Liver (tissue), 9 donors: ENCODE results near the gene KAZN. TPM values are rescaled to one million over a fixed set of nuclear protein-coding genes. Genes with fewer than 3 reads are reported as not detected.
"Not testable (repeated sequence)": the region's sequence is repeated elsewhere in the genome, so short reads cannot be mapped to it uniquely, and the experiment has no call there.

Source experiments
- DNase-seq: peaks from one replicate; pipeline ENCODE4 v3.0.0-alpha.2; 2017; ENCODE audit warnings: low spot score
- H3K27ac ChIP-seq, 2 donors: one replicate each; pipeline ENCODE4 v1.7.0; 2013; ENCODE audit warnings: inconsistent platforms in 2 of 2, low read length in 2 of 2, control low read depth in 1 of 2, low read depth in 1 of 2, mild to moderate bottlenecking in 1 of 2
- H3K27me3 ChIP-seq, 4 donors: one replicate each; pipeline versions ENCODE4 v1.6.1 to v1.7.0; 2013; ENCODE audit warnings: low read length in 3 of 4, inconsistent platforms in 1 of 4, mild to moderate bottlenecking in 1 of 4, moderate library complexity in 1 of 4; ENCODE audit not compliant: control insufficient read depth in 4 of 4, insufficient read depth in 4 of 4
- H3K36me3 ChIP-seq, 4 donors: one replicate each; pipeline versions ENCODE4 v1.6.1 to v1.7.0; 2013; ENCODE audit warnings: low read length in 3 of 4, mild to moderate bottlenecking in 3 of 4, low read depth in 1 of 4, moderate library complexity in 1 of 4; ENCODE audit not compliant: control insufficient read depth in 4 of 4, insufficient read depth in 3 of 4
- H3K4me1 ChIP-seq, 4 donors: one replicate each; pipeline versions ENCODE4 v1.6.1 to v1.7.0; 2013; ENCODE audit warnings: low read length in 3 of 4, mild to moderate bottlenecking in 3 of 4, moderate library complexity in 1 of 4; ENCODE audit not compliant: control insufficient read depth in 4 of 4, insufficient read depth in 4 of 4
- H3K4me3 ChIP-seq, 3 donors: one replicate each; pipeline versions ENCODE4 v1.6.1 to v1.7.0; 2013; ENCODE audit warnings: low read length in 3 of 3, control low read depth in 1 of 3, low read depth in 1 of 3, mild to moderate bottlenecking in 1 of 3
- H3K9ac ChIP-seq, 2 donors: one replicate each; pipeline ENCODE4 v1.7.0; 2013; ENCODE audit warnings: low read length in 2 of 2, mild to moderate bottlenecking in 2 of 2, moderate library complexity in 2 of 2, control low read depth in 1 of 2, low read depth in 1 of 2
- H3K9me3 ChIP-seq, 4 donors: one replicate each; pipeline versions ENCODE4 v1.6.1 to v1.7.0; 2013; ENCODE audit warnings: low read length in 3 of 4; ENCODE audit not compliant: control insufficient read depth in 4 of 4
- EGR1 ChIP-seq, 2 donors: IDR thresholded peaks; 2 replicates each; pipeline ENCODE4 v1.6.1; 2016 to 2018; ENCODE audit warnings: antibody characterized with exemption in 2 of 2, low read depth in 2 of 2
- FOXA1 ChIP-seq: IDR thresholded peaks from 2 replicates; pipeline ENCODE4 v1.6.1; 2016; ENCODE audit warnings: antibody characterized with exemption
- FOXA2 ChIP-seq: IDR thresholded peaks from 2 replicates; pipeline ENCODE4 v1.6.1; 2016; ENCODE audit warnings: antibody characterized with exemption
- GABPA ChIP-seq, 2 donors: IDR thresholded peaks in 1 of 2; conservative IDR thresholded peaks in 1 of 2; 2 replicates each; pipeline ENCODE4 v1.6.1; 2016; ENCODE audit warnings: antibody characterized with exemption in 2 of 2, mild to moderate bottlenecking in 1 of 2, moderate library complexity in 1 of 2
- HNF4A ChIP-seq, 2 donors: conservative IDR thresholded peaks; 2 replicates each; pipeline ENCODE4 v1.6.1; 2016; ENCODE audit warnings: antibody characterized with exemption in 2 of 2, mild to moderate bottlenecking in 2 of 2
- HNF4G ChIP-seq: IDR thresholded peaks from 2 replicates; pipeline ENCODE4 v1.6.1; 2016; ENCODE audit warnings: antibody characterized with exemption
- JUND ChIP-seq, 2 donors: IDR thresholded peaks; 2 replicates each; pipeline ENCODE4 v1.6.1; 2016; ENCODE audit warnings: antibody characterized with exemption in 2 of 2
- NR2F2 ChIP-seq: IDR thresholded peaks from 2 replicates; pipeline ENCODE4 v1.6.1; 2016; ENCODE audit warnings: antibody characterized with exemption
- RAD21 ChIP-seq, 2 donors: IDR thresholded peaks; 2 replicates each; pipeline ENCODE4 v1.6.1; 2016; ENCODE audit warnings: antibody characterized with exemption in 2 of 2, mild to moderate bottlenecking in 2 of 2
- RXRA ChIP-seq, 2 donors: IDR thresholded peaks; 2 replicates each; pipeline ENCODE4 v1.6.1; 2017 to 2018; ENCODE audit warnings: antibody characterized with exemption in 2 of 2, mild to moderate bottlenecking in 1 of 2
- SP1 ChIP-seq: IDR thresholded peaks from 2 replicates; pipeline ENCODE4 v1.6.1; 2018; ENCODE audit warnings: antibody characterized with exemption, mild to moderate bottlenecking
- TAF1 ChIP-seq: conservative IDR thresholded peaks from 2 replicates; pipeline ENCODE4 v1.6.1; 2016; ENCODE audit warnings: antibody characterized with exemption, mild to moderate bottlenecking
- YY1 ChIP-seq: IDR thresholded peaks from 2 replicates; pipeline ENCODE4 v1.6.1; 2016; ENCODE audit warnings: antibody characterized with exemption, mild to moderate bottlenecking
- WGBS: extraction: QIAGEN DNeasy Blood & Tissue Kit; methylation state at CpG from one replicate; pipeline ENCODE4 v1.1.7; 2013; 5-methylcytosine and 5-hydroxymethylcytosine counted together
- polyA plus RNA-seq, 2 donors: library from polyadenylated mRNA; stranded (reverse) in 1 of 2; unstranded in 1 of 2; fragments of 200-250 nt in 1 of 2; fragments of >200 nt in 1 of 2; fragmentation: Nextera tagmentation in 1 of 2; extraction: Ambion mirVana in 1 of 2; gene quantifications; one replicate each; pipeline versions ENCODE4 v1.2.1 to v1.2.3, GENCODE V29; 2013 to 2015
- total RNA-seq, 2 donors: library from RNA; depleted of rRNA; stranded (reverse); fragments of >200 nt; gene quantifications; one replicate each; pipeline ENCODE4 v1.2.3, GENCODE V29; 2014
- TF ChIP-seq, protein P1 (sequence below): IDR thresholded peaks from 2 replicates; pipeline ENCODE4 v1.6.1; 2016; ENCODE audit warnings: antibody characterized with exemption
- TF ChIP-seq, protein P2 (sequence below): IDR thresholded peaks from 2 replicates; pipeline ENCODE4 v1.6.1; 2016; ENCODE audit warnings: antibody characterized with exemption
- TF ChIP-seq, protein P3 (sequence below): fragments of 150-350 bp; IDR thresholded peaks from 2 replicates; pipeline ENCODE4 v1.5.1; 2017; ENCODE audit warnings: improper control_type of control experiment, low read depth, low read length; ENCODE audit not compliant: missing input control
- TF ChIP-seq, protein P4 (sequence below): IDR thresholded peaks from 2 replicates; pipeline ENCODE4 v1.6.1; 2016; ENCODE audit warnings: antibody characterized with exemption, mild to moderate bottlenecking
- TF ChIP-seq, protein P5 (sequence below): IDR thresholded peaks from 2 replicates; pipeline ENCODE4 v1.6.1; 2016; ENCODE audit warnings: antibody characterized with exemption
- donor health status: healthy.
- donor health status: healthy.
- donor health status: healthy.
- donor health status: healthy.
- donor health status: healthy.

The KAZN gene
- total and polyA plus RNA-seq, 4 donors: 1.9 to 6.9 (median 2.4) TPM

DNA sequence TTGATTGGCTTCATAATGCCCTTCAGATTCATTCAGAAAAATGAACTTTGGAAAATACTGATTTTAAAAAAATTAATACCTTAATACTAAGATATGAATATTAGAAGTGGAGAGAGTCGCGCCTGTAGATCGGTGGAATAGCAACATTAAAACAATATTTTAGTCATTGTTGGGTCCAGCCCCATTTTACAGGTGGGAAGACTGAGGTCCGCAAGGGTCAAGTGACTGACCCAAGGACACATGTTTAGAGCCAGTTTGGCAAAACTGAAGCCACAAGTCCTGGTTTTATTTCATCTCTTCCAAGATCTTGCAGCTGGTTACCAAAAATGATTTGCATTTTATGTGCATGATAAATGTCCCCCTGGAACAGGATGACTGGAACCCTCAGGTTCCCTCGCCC lies 441.4 kb downstream of the KAZN start:
- 97% methylated on average over 5 of the region's 5 CpGs for WGBS
- no peak overlapping the region for H3K27ac ChIP-seq
- no peaks in the 10 kb centered on the region for H3K36me3 ChIP-seq
- H3K4me3 ChIP-seq: no peak overlapping the region
- H3K9me3 ChIP-seq: no peaks in the 10 kb centered on the region
- TF ChIP-seq JUND (IDR thresholded peaks at IDR 0.05) (no peak), EGR1 (IDR thresholded peaks at IDR 0.05; ENCODE audit: low read depth in 2 of 2) (no peak), NR2F2 (no peak), FOXA2 (no peak), RAD21 (IDR thresholded peaks at IDR 0.05) (no peak), RXRA (IDR thresholded peaks at IDR 0.05) (no peak), HNF4G (no peak), SP1 (no peak), YY1 (no peak), GABPA (IDR thresholded peaks at IDR 0.05 in 1 of 2, conservative IDR thresholded peaks at IDR 0.05 in 1 of 2) (no peak), HNF4A (conservative IDR thresholded peaks at IDR 0.05) (no peak), TAF1 (no peak), FOXA1 (no peak)
- TF ChIP-seq, protein P1, sequence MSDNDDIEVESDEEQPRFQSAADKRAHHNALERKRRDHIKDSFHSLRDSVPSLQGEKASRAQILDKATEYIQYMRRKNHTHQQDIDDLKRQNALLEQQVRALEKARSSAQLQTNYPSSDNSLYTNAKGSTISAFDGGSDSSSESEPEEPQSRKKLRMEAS: no peak
- TF ChIP-seq, protein P2, sequence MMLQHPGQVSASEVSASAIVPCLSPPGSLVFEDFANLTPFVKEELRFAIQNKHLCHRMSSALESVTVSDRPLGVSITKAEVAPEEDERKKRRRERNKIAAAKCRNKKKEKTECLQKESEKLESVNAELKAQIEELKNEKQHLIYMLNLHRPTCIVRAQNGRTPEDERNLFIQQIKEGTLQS: no peak
- TF ChIP-seq, protein P3, sequence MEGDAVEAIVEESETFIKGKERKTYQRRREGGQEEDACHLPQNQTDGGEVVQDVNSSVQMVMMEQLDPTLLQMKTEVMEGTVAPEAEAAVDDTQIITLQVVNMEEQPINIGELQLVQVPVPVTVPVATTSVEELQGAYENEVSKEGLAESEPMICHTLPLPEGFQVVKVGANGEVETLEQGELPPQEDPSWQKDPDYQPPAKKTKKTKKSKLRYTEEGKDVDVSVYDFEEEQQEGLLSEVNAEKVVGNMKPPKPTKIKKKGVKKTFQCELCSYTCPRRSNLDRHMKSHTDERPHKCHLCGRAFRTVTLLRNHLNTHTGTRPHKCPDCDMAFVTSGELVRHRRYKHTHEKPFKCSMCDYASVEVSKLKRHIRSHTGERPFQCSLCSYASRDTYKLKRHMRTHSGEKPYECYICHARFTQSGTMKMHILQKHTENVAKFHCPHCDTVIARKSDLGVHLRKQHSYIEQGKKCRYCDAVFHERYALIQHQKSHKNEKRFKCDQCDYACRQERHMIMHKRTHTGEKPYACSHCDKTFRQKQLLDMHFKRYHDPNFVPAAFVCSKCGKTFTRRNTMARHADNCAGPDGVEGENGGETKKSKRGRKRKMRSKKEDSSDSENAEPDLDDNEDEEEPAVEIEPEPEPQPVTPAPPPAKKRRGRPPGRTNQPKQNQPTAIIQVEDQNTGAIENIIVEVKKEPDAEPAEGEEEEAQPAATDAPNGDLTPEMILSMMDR: no peak
- TF ChIP-seq, protein P4, sequence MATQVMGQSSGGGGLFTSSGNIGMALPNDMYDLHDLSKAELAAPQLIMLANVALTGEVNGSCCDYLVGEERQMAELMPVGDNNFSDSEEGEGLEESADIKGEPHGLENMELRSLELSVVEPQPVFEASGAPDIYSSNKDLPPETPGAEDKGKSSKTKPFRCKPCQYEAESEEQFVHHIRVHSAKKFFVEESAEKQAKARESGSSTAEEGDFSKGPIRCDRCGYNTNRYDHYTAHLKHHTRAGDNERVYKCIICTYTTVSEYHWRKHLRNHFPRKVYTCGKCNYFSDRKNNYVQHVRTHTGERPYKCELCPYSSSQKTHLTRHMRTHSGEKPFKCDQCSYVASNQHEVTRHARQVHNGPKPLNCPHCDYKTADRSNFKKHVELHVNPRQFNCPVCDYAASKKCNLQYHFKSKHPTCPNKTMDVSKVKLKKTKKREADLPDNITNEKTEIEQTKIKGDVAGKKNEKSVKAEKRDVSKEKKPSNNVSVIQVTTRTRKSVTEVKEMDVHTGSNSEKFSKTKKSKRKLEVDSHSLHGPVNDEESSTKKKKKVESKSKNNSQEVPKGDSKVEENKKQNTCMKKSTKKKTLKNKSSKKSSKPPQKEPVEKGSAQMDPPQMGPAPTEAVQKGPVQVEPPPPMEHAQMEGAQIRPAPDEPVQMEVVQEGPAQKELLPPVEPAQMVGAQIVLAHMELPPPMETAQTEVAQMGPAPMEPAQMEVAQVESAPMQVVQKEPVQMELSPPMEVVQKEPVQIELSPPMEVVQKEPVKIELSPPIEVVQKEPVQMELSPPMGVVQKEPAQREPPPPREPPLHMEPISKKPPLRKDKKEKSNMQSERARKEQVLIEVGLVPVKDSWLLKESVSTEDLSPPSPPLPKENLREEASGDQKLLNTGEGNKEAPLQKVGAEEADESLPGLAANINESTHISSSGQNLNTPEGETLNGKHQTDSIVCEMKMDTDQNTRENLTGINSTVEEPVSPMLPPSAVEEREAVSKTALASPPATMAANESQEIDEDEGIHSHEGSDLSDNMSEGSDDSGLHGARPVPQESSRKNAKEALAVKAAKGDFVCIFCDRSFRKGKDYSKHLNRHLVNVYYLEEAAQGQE: no peak
- TF ChIP-seq, protein P5, sequence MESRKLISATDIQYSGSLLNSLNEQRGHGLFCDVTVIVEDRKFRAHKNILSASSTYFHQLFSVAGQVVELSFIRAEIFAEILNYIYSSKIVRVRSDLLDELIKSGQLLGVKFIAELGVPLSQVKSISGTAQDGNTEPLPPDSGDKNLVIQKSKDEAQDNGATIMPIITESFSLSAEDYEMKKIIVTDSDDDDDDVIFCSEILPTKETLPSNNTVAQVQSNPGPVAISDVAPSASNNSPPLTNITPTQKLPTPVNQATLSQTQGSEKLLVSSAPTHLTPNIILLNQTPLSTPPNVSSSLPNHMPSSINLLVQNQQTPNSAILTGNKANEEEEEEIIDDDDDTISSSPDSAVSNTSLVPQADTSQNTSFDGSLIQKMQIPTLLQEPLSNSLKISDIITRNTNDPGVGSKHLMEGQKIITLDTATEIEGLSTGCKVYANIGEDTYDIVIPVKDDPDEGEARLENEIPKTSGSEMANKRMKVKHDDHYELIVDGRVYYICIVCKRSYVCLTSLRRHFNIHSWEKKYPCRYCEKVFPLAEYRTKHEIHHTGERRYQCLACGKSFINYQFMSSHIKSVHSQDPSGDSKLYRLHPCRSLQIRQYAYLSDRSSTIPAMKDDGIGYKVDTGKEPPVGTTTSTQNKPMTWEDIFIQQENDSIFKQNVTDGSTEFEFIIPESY: no peak
- no peak overlapping the region for H3K9ac ChIP-seq
- peaks cover 0 to 2% (median 0%) of the 10 kb centered on the region in 4 donors for H3K27me3 ChIP-seq
- no peaks in the 10 kb centered on the region for H3K4me1 ChIP-seq
- DNase-seq: no peak

DNA sequence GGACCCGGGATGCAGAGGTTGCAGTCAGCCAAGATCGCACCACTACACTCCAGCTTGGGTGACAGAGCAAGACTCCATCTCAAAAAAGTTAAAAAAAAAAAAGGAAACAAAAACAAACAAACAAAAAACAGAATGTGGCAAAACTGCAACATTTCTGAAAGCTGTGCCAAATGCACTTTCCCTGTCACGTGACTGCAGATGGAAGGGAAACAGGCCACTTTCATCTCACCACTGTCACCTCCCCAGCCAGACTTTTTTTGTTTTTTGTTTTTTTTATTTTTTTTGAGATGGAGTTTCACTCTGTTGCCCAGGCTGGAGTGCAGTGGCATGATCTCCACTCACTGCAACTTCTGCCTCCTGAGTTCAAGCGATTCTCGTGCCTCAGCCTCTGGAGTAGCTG lies 442.2 kb downstream of the KAZN start:
- H3K4me3 ChIP-seq, H3K4me1 ChIP-seq, H3K27me3 ChIP-seq, H3K27ac ChIP-seq, DNase-seq, H3K9me3 ChIP-seq, H3K36me3 ChIP-seq, H3K9ac ChIP-seq: not testable (repeated sequence)
- WGBS: 77% methylated on average over 5 of the region's 5 CpGs
